ENCODE data around the gene UCKL1.
A peak's percentile ranks its signal among the peaks of the same experiment; 100 is the strongest.

- TF ChIP-seq CTCF (IDR thresholded peaks at IDR 0.05): peak in 1 of 6 experiments; percentile 10
- no peak for TF ChIP-seq POLR2A (IDR thresholded peaks at IDR 0.05)
- TF ChIP-seq POLR2AphosphoS5 (IDR thresholded peaks at IDR 0.05): no peak
Measured at GRCh38 chr20:63934271-63935068, 21.7 kb downstream of the UCKL1 start.
